Measurements from ENCODE around the gene TBL1X. TPM values are rescaled to one million over a fixed set of nuclear protein-coding genes. Genes with fewer than 3 reads are reported as not detected.

The TBL1X gene
- total and polyA plus RNA-seq, 2 donors (not counting 3 experiments of a cell fraction or from before 2014, with no cell fraction given), result 8.7 to 25.3 TPM

DNA sequence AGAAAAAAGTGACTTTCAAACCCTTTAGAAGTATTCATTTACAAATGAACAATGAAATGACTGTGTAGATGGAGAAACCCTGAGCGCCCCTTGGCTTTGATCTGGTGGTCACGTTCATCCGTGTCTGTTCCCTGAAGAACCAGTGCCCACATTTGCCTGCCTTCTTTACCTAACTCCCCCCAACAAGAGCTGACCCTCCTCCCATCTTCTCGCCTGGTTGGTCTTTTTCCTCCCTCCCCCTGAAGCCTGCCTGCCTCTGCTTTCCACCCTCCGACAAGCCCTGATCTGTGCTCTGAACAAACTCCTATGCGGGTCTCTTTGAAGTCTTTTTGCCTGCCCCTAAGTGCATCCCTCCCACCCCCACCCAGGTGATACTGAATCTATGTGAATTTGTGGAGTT lies 18.5 kb downstream of the TBL1X start:
- no TSS peak for BruUV-seq (replicated peaks)
- Histone ChIP-seq H3K9ac (replicated peaks; ENCODE audit: extremely low read depth, insufficient read depth, low read length) (no peak overlapping the region), H3K9me3 (replicated peaks; ENCODE audit: control insufficient read depth, insufficient read depth, low read length) (no peaks in the 10 kb centered on the region), H3K36me3 (ENCODE audit: control insufficient read depth in 2 of 2, extremely low read depth in 1 of 2, insufficient read depth in 2 of 2, low read length in 2 of 2) (no peaks in the 10 kb centered on the region), H3K9me1 (replicated peaks; ENCODE audit: control insufficient read depth, extremely low read depth, insufficient read depth, low read length) (no peaks in the 10 kb centered on the region), H3K79me2 (ENCODE audit: control insufficient read depth, insufficient read depth, low read length) (peaks cover 10% of the 10 kb centered on the region), H3K4me1 (ENCODE audit: control insufficient read depth, extremely low read depth, insufficient read depth, low read length) (no peaks in the 10 kb centered on the region), H3K27me3 (ENCODE audit: control insufficient read depth in 2 of 2, insufficient read depth in 2 of 2, low read length in 2 of 2) (no peaks in the 10 kb centered on the region), H3K27ac (ENCODE audit: insufficient read depth, low read depth, low read length) (no peak overlapping the region), H3K4me2 (ENCODE audit: insufficient read depth, low read length) (no peak overlapping the region), H3K4me3 (replicated peaks in 1 of 3; ENCODE audit: insufficient read depth in 1 of 3, low read depth in 1 of 3, low read length in 3 of 3) (no peak overlapping the region), H2AFZ (ENCODE audit: low read depth, low read length) (no peak overlapping the region), H4K20me1 (replicated peaks; ENCODE audit: control insufficient read depth, extremely low read depth, insufficient read depth, low read length) (no peaks in the 10 kb centered on the region)
- ChIA-PET POLR2A (no interaction called here), CTCF (no interaction called here)
- FAIRE-seq (no peak), DNase-seq (ENCODE audit: low read depth, low spot score) (no peak)
- intact Hi-C loops (cut with micrococcal nuclease) (no loop called here), dilution Hi-C loops (cut with MboI; ENCODE audit: extremely low pct_ligation_motif_present, low sequenced_read_pairs) (no loop called here)
- no peak for TF ChIP-seq FOS (IDR thresholded peaks at IDR 0.05; ENCODE audit: borderline replicate concordance, insufficient read depth, low read length)
- TF ChIP-seq JUN (IDR thresholded peaks at IDR 0.05; ENCODE audit: borderline replicate concordance, insufficient read depth, insufficient read length, low read depth), result no peak
- TF ChIP-seq POLR2AphosphoS5 (IDR thresholded peaks at IDR 0.05; ENCODE audit: insufficient read depth, low read depth, low read length), result no peak
- no peak for TF ChIP-seq EZH2 (IDR thresholded peaks at IDR 0.05; ENCODE audit: borderline replicate concordance, low read depth, low read length, severe bottlenecking)
- no peak for TF ChIP-seq MYC (IDR thresholded peaks at IDR 0.05; ENCODE audit: low read depth, low read length)
- TF ChIP-seq, protein P1, sequence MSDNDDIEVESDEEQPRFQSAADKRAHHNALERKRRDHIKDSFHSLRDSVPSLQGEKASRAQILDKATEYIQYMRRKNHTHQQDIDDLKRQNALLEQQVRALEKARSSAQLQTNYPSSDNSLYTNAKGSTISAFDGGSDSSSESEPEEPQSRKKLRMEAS (IDR thresholded peaks at IDR 0.05; ENCODE audit: insufficient read depth, insufficient read length), result no peak
- TF ChIP-seq, protein P2, sequence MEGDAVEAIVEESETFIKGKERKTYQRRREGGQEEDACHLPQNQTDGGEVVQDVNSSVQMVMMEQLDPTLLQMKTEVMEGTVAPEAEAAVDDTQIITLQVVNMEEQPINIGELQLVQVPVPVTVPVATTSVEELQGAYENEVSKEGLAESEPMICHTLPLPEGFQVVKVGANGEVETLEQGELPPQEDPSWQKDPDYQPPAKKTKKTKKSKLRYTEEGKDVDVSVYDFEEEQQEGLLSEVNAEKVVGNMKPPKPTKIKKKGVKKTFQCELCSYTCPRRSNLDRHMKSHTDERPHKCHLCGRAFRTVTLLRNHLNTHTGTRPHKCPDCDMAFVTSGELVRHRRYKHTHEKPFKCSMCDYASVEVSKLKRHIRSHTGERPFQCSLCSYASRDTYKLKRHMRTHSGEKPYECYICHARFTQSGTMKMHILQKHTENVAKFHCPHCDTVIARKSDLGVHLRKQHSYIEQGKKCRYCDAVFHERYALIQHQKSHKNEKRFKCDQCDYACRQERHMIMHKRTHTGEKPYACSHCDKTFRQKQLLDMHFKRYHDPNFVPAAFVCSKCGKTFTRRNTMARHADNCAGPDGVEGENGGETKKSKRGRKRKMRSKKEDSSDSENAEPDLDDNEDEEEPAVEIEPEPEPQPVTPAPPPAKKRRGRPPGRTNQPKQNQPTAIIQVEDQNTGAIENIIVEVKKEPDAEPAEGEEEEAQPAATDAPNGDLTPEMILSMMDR (IDR thresholded peaks at IDR 0.05; ENCODE audit: extremely low read depth in 1 of 2, insufficient read depth in 1 of 2, low read depth in 1 of 2, low read length in 2 of 2), result no peak
- no peak for TF ChIP-seq GATA2 (IDR thresholded peaks at IDR 0.05; ENCODE audit: insufficient read depth, insufficient read length, low read depth, low read length)
- no peak for TF ChIP-seq POLR2A (IDR thresholded peaks at IDR 0.05; ENCODE audit: low read depth, low read length)

Measured in endothelial cell of umbilical vein (primary cell).